Measurements from ENCODE around the gene SBNO2. TPM values are rescaled to one million over a fixed set of nuclear protein-coding genes. Genes with fewer than 3 reads are reported as not detected.
A peak's percentile ranks its signal among the peaks of the same experiment; 100 is the strongest.

The SBNO2 gene
- total RNA-seq, 5 donors from 2014 or later (not counting 1 experiment from before 2014, with no cell fraction given): 90.2 to 115 (median 106) TPM

DNA sequence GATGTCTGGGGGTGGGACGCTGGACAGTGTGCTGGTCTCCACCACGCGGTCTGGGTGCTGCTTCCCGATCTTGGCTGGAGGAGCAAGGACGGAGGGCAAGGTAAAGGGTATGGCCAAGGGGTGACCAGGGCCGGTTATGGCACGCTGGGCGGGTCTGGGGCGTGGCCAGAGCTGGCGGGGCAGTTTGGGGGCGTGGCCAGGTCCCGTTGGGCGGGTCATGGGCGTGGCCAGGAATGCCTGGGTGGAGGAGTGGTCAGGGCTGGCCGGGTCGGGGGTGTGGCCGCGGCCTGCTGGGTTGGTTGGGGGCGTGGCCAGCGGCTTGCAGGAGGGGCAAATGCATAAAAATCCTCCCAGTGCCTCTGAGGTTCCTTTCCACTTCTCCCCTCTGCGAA, 51.1 kb downstream of the SBNO2 start:
- peaks cover 0 to 37% of the 10 kb centered on the region in 2 experiments for H3K4me1 ChIP-seq (ENCODE audit: control insufficient read depth in 1 of 2, extremely low read depth in 1 of 2, insufficient read depth in 2 of 2, low read length in 2 of 2)

DNA sequence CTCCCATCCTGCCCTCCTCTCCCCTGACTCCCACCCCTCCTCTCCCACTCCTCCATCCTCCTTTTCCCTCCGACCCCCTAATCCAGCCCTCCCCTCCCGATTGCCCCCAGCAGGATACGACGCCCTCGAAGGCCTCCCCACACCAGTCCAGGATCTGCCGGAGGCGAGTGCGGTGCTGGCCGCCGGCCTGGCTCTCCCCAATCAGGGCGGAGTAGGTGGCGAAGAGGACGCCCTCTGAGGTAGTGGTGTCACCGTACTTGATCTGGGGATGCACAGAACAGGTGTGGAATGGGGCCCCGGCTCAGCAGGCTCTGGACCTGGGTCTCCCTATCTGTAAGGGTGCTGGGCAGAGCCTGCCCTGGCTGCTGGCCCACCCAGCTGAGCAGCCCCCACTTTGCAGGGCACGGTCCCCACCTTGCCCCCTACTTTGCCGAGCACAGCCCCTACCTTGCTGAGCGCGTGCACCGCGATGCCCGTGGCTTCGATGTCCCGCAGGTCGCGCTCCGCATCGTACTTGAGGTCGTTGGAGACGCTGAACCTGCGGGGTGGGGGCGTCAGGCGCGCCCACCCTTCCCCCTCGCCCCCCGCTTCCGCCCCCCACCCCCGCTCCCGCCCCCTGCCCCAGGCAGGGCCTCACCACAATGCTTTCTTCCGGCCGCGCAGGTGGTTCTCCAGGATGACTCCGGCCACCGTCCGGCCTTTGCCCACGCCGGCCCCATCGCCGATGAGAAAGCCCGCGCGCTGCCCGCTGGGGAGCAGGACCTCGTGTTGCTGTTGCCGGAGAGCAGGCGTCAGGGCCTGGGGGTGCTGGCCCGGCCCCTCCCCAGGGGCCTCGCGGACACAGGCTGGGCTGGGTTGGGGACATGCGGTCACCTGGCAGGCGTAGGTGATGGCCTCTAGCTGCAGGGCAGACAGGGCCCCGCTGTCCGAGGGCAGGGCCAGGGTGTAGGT, 51.8 kb downstream of the SBNO2 start:
- peaks cover 0 to 5% (median 4%) of the 10 kb centered on the region in 3 donors for H3K4me1 Mint-ChIP-seq
- H3K9me3 ChIP-seq: no peaks in the 10 kb centered on the region
- ATAC-seq (replicated peaks in 1 of 4) (no peak), DNase-seq (no peak)
- H3K27me3 Mint-ChIP-seq: no peaks in the 10 kb centered on the region
- no peak overlapping the region for H3K4me3 ChIP-seq (ENCODE audit: control insufficient read depth in 1 of 2, extremely low read depth in 1 of 2, low read length in 1 of 2)
- POLR2A ChIA-PET: interaction anchor here in 1 of 2 donors (0.5 kb wide), 1 partner anchor 13 kb away, joined by 3 read pairs; no protein-coding TSS in a partner anchor
- CTCF ChIA-PET: no interaction called here
- no peak overlapping the region for H3K4me3 Mint-ChIP-seq
- peaks cover 0 to 31% of the 10 kb centered on the region in 2 experiments for H3K4me1 ChIP-seq (ENCODE audit: control insufficient read depth in 1 of 2, extremely low read depth in 1 of 2, insufficient read depth in 2 of 2, low read length in 2 of 2)
- H3K27ac ChIP-seq (ENCODE audit: low read length): no peak overlapping the region
- H3K36me3 Mint-ChIP-seq: peaks cover 12% of the 10 kb centered on the region
- peaks cover 24 to 91% of the 10 kb centered on the region in 2 donors for H3K36me3 ChIP-seq (ENCODE audit: control insufficient read depth in 2 of 2, extremely low read depth in 1 of 2, insufficient read depth in 1 of 2, low read length in 1 of 2)
- WGBS (ENCODE audit: insufficient coverage): 95% methylated on average over 30 of the region's 63 CpGs
- no peak overlapping the region for H3K27ac Mint-ChIP-seq
- no peaks in the 10 kb centered on the region for H3K9me3 Mint-ChIP-seq
- no peaks in the 10 kb centered on the region for H3K27me3 ChIP-seq (replicated peaks in 1 of 2; ENCODE audit: control insufficient read depth in 2 of 2, extremely low read depth in 1 of 2, insufficient read depth in 2 of 2, low read length in 1 of 2)

More for the DNA sequence above, 51.1 kb downstream of the SBNO2 start:
- H3K27ac Mint-ChIP-seq: no peak overlapping the region
- CTCF ChIA-PET: no interaction called here
- H3K27me3 Mint-ChIP-seq: no peaks in the 10 kb centered on the region
- WGBS (ENCODE audit: insufficient coverage): 83% methylated on average over 17 of the region's 21 CpGs
- DNase-seq (peak in 1 of 35 experiments; percentile 20), ATAC-seq (replicated peaks in 1 of 4) (no peak)
- H3K9me3 ChIP-seq: no peaks in the 10 kb centered on the region
- no peak overlapping the region for H3K4me3 ChIP-seq (ENCODE audit: control insufficient read depth in 1 of 2, extremely low read depth in 1 of 2, low read length in 1 of 2)
- peaks cover 12% of the 10 kb centered on the region for H3K36me3 Mint-ChIP-seq
- H3K4me3 Mint-ChIP-seq: no peak overlapping the region
- POLR2A ChIA-PET: interaction anchor here in 1 of 2 donors (0.5 kb wide), 1 partner anchor 12 kb away, joined by 3 read pairs; no protein-coding TSS in a partner anchor
- H3K36me3 ChIP-seq (ENCODE audit: control insufficient read depth in 2 of 2, extremely low read depth in 1 of 2, insufficient read depth in 1 of 2, low read length in 1 of 2): peaks cover 28 to 91% of the 10 kb centered on the region in 2 donors
- H3K9me3 Mint-ChIP-seq: no peaks in the 10 kb centered on the region
- H3K27ac ChIP-seq (ENCODE audit: low read length): no peak overlapping the region
- H3K4me1 Mint-ChIP-seq: peaks cover 0 to 9% (median 6%) of the 10 kb centered on the region in 3 donors
- no peaks in the 10 kb centered on the region for H3K27me3 ChIP-seq (replicated peaks in 1 of 2; ENCODE audit: control insufficient read depth in 2 of 2, extremely low read depth in 1 of 2, insufficient read depth in 2 of 2, low read length in 1 of 2)

DNA sequence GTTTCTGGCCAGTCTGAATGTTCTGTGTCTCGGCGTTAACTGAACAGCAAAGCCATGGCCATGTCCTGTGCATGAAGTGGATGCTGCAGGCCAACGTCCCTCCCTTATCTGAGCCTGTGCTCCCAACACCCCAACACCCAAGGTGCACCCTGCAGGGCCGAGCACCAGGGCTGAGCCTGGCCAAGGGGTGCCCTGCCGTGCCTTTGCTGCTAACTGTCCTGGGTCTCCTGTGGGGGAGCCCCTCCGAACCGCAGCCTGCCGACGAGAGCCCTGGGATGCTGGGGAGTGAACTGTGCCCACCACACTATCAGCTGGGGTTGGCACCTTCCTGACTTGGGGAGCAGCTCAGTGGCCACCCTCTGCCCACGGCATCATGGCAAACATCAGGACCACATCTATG, 52.7 kb downstream of the SBNO2 start:
- 98% methylated on average over 8 of the region's 10 CpGs for WGBS (ENCODE audit: insufficient coverage)
- Histone ChIP-seq H3K4me3 (ENCODE audit: control insufficient read depth in 1 of 2, extremely low read depth in 1 of 2, low read length in 1 of 2) (no peak overlapping the region), H3K27me3 (replicated peaks in 1 of 2; ENCODE audit: control insufficient read depth in 2 of 2, extremely low read depth in 1 of 2, insufficient read depth in 2 of 2, low read length in 1 of 2) (no peaks in the 10 kb centered on the region), H3K36me3 (ENCODE audit: control insufficient read depth in 2 of 2, extremely low read depth in 1 of 2, insufficient read depth in 1 of 2, low read length in 1 of 2) (peaks cover 28 to 91% of the 10 kb centered on the region in 2 donors), H3K9me3 (no peaks in the 10 kb centered on the region), H3K4me1 (ENCODE audit: control insufficient read depth in 1 of 2, extremely low read depth in 1 of 2, insufficient read depth in 2 of 2, low read length in 2 of 2) (peaks cover 0 to 22% of the 10 kb centered on the region in 2 experiments), H3K27ac (ENCODE audit: low read length) (no peak overlapping the region)
- POLR2A ChIA-PET: no interaction called here
- Mint-ChIP-seq H3K4me3 (no peak overlapping the region), H3K4me1 (peaks cover 0 to 4% (median 0%) of the 10 kb centered on the region in 3 donors), H3K27ac (no peak overlapping the region), H3K9me3 (no peaks in the 10 kb centered on the region), H3K36me3 (peaks cover 12% of the 10 kb centered on the region), H3K27me3 (no peaks in the 10 kb centered on the region)
- CTCF ChIA-PET: no interaction called here
- DNase-seq: no peak
- ATAC-seq (replicated peaks in 1 of 4): no peak

DNA sequence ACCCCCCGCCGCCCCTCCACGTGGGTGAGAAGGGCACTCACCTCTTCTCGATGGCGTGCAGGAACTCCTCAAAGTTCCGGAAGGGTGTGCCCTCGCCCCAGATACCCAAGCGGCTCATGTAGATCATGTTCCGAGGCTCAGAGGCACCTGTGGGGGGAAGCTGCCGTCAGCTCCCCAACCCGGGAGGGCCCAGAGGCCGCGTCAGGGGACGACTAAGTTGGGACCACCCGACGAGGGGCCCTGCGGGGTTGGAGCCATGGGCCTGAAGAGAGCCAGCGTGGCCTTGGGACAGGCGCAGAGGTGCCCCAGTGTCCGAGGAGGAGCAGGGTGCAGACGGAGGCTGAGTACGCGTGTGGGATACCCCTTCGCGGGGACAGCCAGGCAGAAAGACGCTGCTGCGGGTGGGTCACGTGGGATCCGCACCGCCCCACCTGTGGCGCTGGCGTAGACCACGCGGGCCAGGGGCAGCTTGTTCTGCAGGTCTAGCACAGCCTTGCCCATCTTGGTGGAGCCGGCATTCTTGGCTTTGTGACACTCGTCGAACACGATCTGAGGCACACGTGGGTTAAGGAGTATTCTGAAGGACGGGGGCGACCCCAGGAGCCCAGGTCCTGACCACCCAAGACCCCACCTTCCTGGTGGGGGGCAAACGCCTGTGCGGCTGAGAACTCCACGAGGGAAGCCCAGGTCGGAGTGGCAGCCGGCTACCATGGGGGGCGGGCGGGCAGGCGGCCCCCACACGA, 54.4 kb downstream of the SBNO2 start:
- peaks cover 12% of the 10 kb centered on the region for H3K36me3 Mint-ChIP-seq
- H3K4me1 Mint-ChIP-seq: no peaks in the 10 kb centered on the region
- H3K4me3 ChIP-seq (ENCODE audit: control insufficient read depth in 1 of 2, extremely low read depth in 1 of 2, low read length in 1 of 2): no peak overlapping the region
- peaks cover 0 to 13% of the 10 kb centered on the region in 2 experiments for H3K4me1 ChIP-seq (ENCODE audit: control insufficient read depth in 1 of 2, extremely low read depth in 1 of 2, insufficient read depth in 2 of 2, low read length in 2 of 2)
- H3K9me3 ChIP-seq: no peaks in the 10 kb centered on the region
- ATAC-seq (replicated peaks in 1 of 4) (no peak), DNase-seq (no peak)
- H3K27ac Mint-ChIP-seq: no peak overlapping the region
- no peaks in the 10 kb centered on the region for H3K27me3 Mint-ChIP-seq
- H3K27ac ChIP-seq (ENCODE audit: low read length): no peak overlapping the region
- 98% methylated on average over 38 of the region's 50 CpGs for WGBS (ENCODE audit: insufficient coverage)
- peaks cover 27 to 85% of the 10 kb centered on the region in 2 donors for H3K36me3 ChIP-seq (ENCODE audit: control insufficient read depth in 2 of 2, extremely low read depth in 1 of 2, insufficient read depth in 1 of 2, low read length in 1 of 2)
- POLR2A ChIA-PET: no interaction called here
- no peak overlapping the region for H3K4me3 Mint-ChIP-seq
- H3K9me3 Mint-ChIP-seq: no peaks in the 10 kb centered on the region
- no peaks in the 10 kb centered on the region for H3K27me3 ChIP-seq (replicated peaks in 1 of 2; ENCODE audit: control insufficient read depth in 2 of 2, extremely low read depth in 1 of 2, insufficient read depth in 2 of 2, low read length in 1 of 2)
- CTCF ChIA-PET: no interaction called here

DNA sequence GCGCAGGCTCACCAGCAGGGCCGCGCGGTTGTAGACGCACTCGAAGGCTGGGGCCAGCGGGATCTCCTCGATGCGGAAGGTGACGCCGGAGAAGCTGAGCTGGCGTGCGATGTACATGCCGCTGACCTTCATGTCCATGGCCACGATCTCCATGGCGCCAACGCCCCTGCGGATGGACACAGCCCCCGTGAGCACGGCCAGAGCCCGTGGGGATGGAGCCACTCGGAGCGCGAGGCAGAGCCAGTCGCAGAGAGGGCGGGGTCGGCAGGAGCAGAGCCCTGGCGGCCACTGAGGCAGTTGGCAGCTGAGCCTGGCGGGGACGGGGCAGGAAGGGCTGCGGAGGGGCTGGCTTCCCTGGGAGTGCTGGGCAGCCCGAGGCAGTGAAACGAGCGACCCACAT, 55.1 kb downstream of the SBNO2 start:
- Mint-ChIP-seq H3K27me3 (no peaks in the 10 kb centered on the region), H3K4me3 (no peak overlapping the region), H3K4me1 (no peaks in the 10 kb centered on the region), H3K27ac (no peak overlapping the region), H3K36me3 (peaks cover 12% of the 10 kb centered on the region), H3K9me3 (no peaks in the 10 kb centered on the region)
- CTCF ChIA-PET: no interaction called here
- H3K4me3 ChIP-seq (ENCODE audit: control insufficient read depth in 1 of 2, extremely low read depth in 1 of 2, low read length in 1 of 2): no peak overlapping the region
- POLR2A ChIA-PET: no interaction called here
- WGBS (ENCODE audit: insufficient coverage): 96% methylated on average over 34 of the region's 34 CpGs
- H3K27me3 ChIP-seq (replicated peaks in 1 of 2; ENCODE audit: control insufficient read depth in 2 of 2, extremely low read depth in 1 of 2, insufficient read depth in 2 of 2, low read length in 1 of 2): no peaks in the 10 kb centered on the region
- no peak for ATAC-seq (replicated peaks in 1 of 4)
- no peak overlapping the region for H3K27ac ChIP-seq (ENCODE audit: low read length)
- H3K4me1 ChIP-seq (ENCODE audit: control insufficient read depth in 1 of 2, extremely low read depth in 1 of 2, insufficient read depth in 2 of 2, low read length in 2 of 2): peaks cover 0 to 9% of the 10 kb centered on the region in 2 experiments
- H3K36me3 ChIP-seq (ENCODE audit: control insufficient read depth in 2 of 2, extremely low read depth in 1 of 2, insufficient read depth in 1 of 2, low read length in 1 of 2): peaks cover 27 to 83% of the 10 kb centered on the region in 2 donors
- H3K9me3 ChIP-seq: no peaks in the 10 kb centered on the region
- DNase-seq: no peak

DNA sequence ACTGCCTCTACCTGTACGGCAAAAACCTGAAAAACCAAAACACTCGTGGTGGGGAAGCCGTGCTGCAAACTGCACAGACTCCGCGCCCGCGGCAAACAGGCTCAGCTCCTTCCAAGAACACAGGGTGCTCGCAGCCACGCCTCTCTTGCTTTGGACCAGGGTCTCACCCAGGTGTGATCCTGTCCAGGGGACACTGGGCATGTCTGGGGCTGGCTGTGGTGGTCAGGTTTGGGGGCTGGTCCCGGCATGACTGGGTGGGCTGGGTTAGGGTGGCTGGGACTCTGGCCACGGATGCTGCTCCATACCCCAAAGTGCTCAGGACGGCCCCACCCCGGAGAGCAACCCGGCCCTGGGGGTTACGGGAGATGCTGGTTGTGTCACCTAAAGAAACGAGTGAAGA, 56.4 kb downstream of the SBNO2 start:
- no peak overlapping the region for H3K4me3 Mint-ChIP-seq
- no peaks in the 10 kb centered on the region for H3K27me3 Mint-ChIP-seq
- H3K9me3 ChIP-seq: no peaks in the 10 kb centered on the region
- H3K27me3 ChIP-seq (replicated peaks in 1 of 2; ENCODE audit: control insufficient read depth in 2 of 2, extremely low read depth in 1 of 2, insufficient read depth in 2 of 2, low read length in 1 of 2): no peaks in the 10 kb centered on the region
- CTCF ChIA-PET: no interaction called here
- no peaks in the 10 kb centered on the region for H3K9me3 Mint-ChIP-seq
- H3K27ac Mint-ChIP-seq: no peak overlapping the region
- no peak overlapping the region for H3K4me3 ChIP-seq (ENCODE audit: control insufficient read depth in 1 of 2, extremely low read depth in 1 of 2, low read length in 1 of 2)
- ATAC-seq (replicated peaks in 1 of 4) (no peak), DNase-seq (no peak)
- POLR2A ChIA-PET: no interaction called here
- peaks cover 10% of the 10 kb centered on the region for H3K36me3 Mint-ChIP-seq
- WGBS (ENCODE audit: insufficient coverage): 93% methylated on average over 14 of the region's 16 CpGs
- peaks cover 0 to 2% (median 1%) of the 10 kb centered on the region in 3 donors for H3K4me1 Mint-ChIP-seq
- H3K4me1 ChIP-seq (ENCODE audit: control insufficient read depth in 1 of 2, extremely low read depth in 1 of 2, insufficient read depth in 2 of 2, low read length in 2 of 2): peaks cover 0 to 15% of the 10 kb centered on the region in 2 experiments
- H3K27ac ChIP-seq (ENCODE audit: low read length): no peak overlapping the region
- peaks cover 26 to 77% of the 10 kb centered on the region in 2 donors for H3K36me3 ChIP-seq (ENCODE audit: control insufficient read depth in 2 of 2, extremely low read depth in 1 of 2, insufficient read depth in 1 of 2, low read length in 1 of 2)
